LNCaP clone FGC (cell line): Measurements from ENCODE around the gene DPPA4.

Experiments
- DNase-seq: peaks from one replicate; pipeline ENCODE4 v3.0.0-alpha.2; 2011; ENCODE audit warnings: low read depth
- H3K4me3 ChIP-seq: 2 replicates; pipeline ENCODE4 v1.5.1; 2011; ENCODE audit warnings: mild to moderate bottlenecking, low read depth, low read length, control low read depth
- CTCF ChIP-seq: IDR thresholded peaks from 2 replicates; pipeline ENCODE4 v1.5.1; 2012; ENCODE audit warnings: mild to moderate bottlenecking; ENCODE audit not compliant: control insufficient read depth, insufficient read depth; ENCODE audit errors: extremely low read depth

DPPA4 gene

GRCh38 chr3:109278141-109278540 is 59.2 kb downstream of the DPPA4 start:
- H3K4me3 ChIP-seq = no peak overlapping the region
- no peak for TF ChIP-seq CTCF
- DNase-seq = no peak
